IMR-90 (cell line): ENCODE results near the gene ZNF850.

Experiments used
- CEBPB ChIP-seq: IDR thresholded peaks from 2 replicates; pipeline ENCODE4 v1.6.1; 2012; ENCODE audit warnings: low read depth, low read length, improper control_type of control experiment
- CTCF ChIP-seq: conservative IDR thresholded peaks from 2 replicates; pipeline ENCODE4 v1.5.1; 2012; ENCODE audit warnings: mild to moderate bottlenecking, low read depth, low read length, improper control_type of control experiment
- POLR2A ChIP-seq: IDR thresholded peaks from 2 replicates; pipeline ENCODE4 v1.6.1; 2012; ENCODE audit warnings: mild to moderate bottlenecking, low read depth, low read length
- RFX5 ChIP-seq: IDR thresholded peaks from 2 replicates; pipeline ENCODE4 v1.8.0; 2012; ENCODE audit warnings: low read depth, mild to moderate bottlenecking, low read length, moderate library complexity

GRCh38 chr19:36819130-36819630, 46.6 kb upstream of the ZNF850 start:
- TF ChIP-seq CTCF (no peak), RFX5 (no peak), CEBPB (no peak), POLR2A (no peak)
